Ureter (tissue), 1 donor: Measurements from ENCODE around the gene GATC. TPM values are rescaled to one million over a fixed set of nuclear protein-coding genes. Genes with fewer than 3 reads are reported as not detected.
"Not testable (repeated sequence)": the region's sequence is repeated elsewhere in the genome, so short reads cannot be mapped to it uniquely, and the experiment has no call there.

Experiments used
- DNase-seq: peaks from one replicate; pipeline ENCODE4 v3.0.0-alpha.2; 2020; ENCODE audit warnings: low spot score
- total RNA-seq: library from RNA; stranded (reverse); gene quantifications from one replicate; pipeline ENCODE4 v1.2.4, GENCODE V29; 2023
- donor health status: DM: yes; HTN: yes; CAD: no.

Gene GATC
- total RNA-seq, 1 donor from 2014 or later, result 22.5 TPM

GRCh38 chr12:120470150-120470784, 24.0 kb downstream of the GATC start:
- no peak for DNase-seq

GRCh38 chr12:120472521-120472920, 26.3 kb downstream of the GATC start:
- no peak for DNase-seq

- no peak for DNase-seq
Observed at GRCh38 chr12:120473807-120474615, 27.8 kb downstream of the GATC start.

- DNase-seq, result peak; percentile 77
Observed at GRCh38 chr12:120474616-120474960, 28.3 kb downstream of the GATC start.

GRCh38 chr12:120475643-120476042, 29.4 kb downstream of the GATC start:
- DNase-seq, result no peak

GRCh38 chr12:120479458-120479857, 33.2 kb downstream of the GATC start:
- DNase-seq, result no peak

- DNase-seq, result no peak
Observed at GRCh38 chr12:120480211-120480610, 34.0 kb downstream of the GATC start.

GRCh38 chr12:120481022-120481767, 35.0 kb downstream of the GATC start:
- no peak for DNase-seq

GRCh38 chr12:120483621-120484020, 37.4 kb downstream of the GATC start:
- DNase-seq, result no peak

GRCh38 chr12:120485961-120486881, 40.0 kb downstream of the GATC start:
- DNase-seq, result no peak

- DNase-seq, result not testable (repeated sequence)
Observed at GRCh38 chr12:120487552-120487951, 41.3 kb downstream of the GATC start.

GRCh38 chr12:120488057-120488640, 41.9 kb downstream of the GATC start:
- no peak for DNase-seq

- DNase-seq, result no peak
Observed at GRCh38 chr12:120489018-120489417, 42.8 kb downstream of the GATC start.

- DNase-seq, result no peak
Observed at GRCh38 chr12:120490325-120490724, 44.1 kb downstream of the GATC start.

- no peak for DNase-seq
Observed at GRCh38 chr12:120490833-120491512, 44.7 kb downstream of the GATC start.

- DNase-seq, result peak; percentile 47
Observed at GRCh38 chr12:120495186-120495730, 49.0 kb downstream of the GATC start.

GRCh38 chr12:120495731-120496412, 49.6 kb downstream of the GATC start, which contains the start of gene DYNLL1:
Gene DYNLL1 (plus strand): TSS chr12:120496113. CDS start chr12:120496422, 309 bp downstream.
- peak; percentile 97 for DNase-seq

GRCh38 chr12:120496413-120497340, 50.4 kb downstream of the GATC start:
- peak; percentile 72 for DNase-seq
